Stimulated activated CD8-positive, alpha-beta memory T cell treated with anti-CD3 and anti-CD28 coated beads, Interleukin-2, amount 100 ng/mL, for 1 hour (primary cell): Measurements from ENCODE around the gene ETF1.

Experiments used
- DNase-seq, 2 donors: peaks; one replicate each; pipeline ENCODE4 v3.0.0-alpha.2; 2020; ENCODE audit warnings: low read depth in 2 of 2

Gene ETF1

DNA sequence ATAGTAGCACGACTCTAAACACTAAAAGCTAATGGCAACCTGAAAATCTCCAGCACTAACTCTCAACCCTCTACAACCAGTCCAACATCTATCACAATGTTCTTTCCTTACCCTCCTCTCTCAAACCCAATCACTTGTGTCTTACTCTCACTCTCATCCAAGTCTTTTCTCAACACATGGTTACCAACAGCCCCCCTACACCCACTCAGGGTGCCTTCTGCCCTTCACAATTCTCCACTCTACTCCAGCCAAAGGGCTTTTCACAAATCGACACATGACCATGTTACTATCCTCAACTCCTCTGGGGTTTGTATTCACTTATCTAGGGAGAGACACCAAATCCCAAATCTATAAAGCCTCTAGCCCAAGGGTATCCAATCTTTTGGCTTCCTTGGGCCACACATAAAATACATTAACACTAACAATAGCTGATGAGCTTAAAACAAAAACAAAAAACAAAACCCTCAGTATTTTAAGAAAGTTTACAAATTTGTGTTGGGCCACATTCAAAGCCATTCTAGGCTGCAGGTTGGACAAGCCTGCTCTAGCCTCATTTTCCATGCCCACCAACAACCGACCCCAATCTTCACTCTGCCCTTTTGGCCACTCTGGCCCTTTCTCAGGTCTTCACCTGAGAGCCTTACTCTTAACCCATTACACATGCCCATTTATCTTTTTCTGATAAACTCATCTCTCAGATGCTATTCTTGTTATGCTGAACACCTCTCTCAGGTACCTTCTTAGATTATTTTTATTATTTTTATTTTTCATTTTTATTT lies 20.5 kb upstream of the ETF1 start:
- no peak for DNase-seq

DNA sequence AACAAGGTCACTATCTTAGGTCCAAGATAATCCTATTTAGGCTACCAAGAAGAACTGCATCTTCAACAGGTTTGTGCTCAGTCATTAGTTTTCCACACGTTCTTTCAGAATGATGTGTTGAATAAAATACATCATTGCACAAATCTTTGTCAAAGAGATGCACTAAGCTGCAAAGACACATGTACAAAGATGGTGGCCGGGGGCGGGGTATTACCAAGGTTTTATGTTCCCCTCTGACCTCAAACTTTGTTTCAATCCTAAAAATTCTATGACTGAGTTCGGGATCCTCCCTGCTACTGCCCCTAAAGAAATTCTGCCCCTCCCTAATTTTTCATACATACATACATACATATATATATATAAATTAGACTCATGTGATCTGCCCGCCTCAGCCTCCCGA lies 17.9 kb upstream of the ETF1 start:
- no peak for DNase-seq

DNA sequence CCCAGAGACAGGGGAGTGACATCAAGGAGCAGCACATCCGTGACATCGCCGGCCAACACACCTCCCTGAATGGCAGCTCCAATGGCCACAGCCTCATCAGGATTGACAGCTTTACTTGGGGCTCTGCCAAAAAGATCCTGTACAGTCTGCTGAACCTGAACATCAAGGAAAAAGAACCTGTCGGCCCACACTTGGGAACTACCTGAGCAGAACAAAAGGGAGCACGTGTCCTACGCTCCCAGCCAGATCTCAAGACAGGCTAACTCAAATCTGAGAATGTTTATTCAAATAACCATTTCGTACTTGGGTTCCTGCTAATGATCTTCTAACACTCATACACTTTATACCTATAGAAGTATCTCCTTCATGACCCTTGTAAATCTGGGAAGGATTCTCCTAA lies 16.9 kb upstream of the ETF1 start:
- DNase-seq, result no peak

DNA sequence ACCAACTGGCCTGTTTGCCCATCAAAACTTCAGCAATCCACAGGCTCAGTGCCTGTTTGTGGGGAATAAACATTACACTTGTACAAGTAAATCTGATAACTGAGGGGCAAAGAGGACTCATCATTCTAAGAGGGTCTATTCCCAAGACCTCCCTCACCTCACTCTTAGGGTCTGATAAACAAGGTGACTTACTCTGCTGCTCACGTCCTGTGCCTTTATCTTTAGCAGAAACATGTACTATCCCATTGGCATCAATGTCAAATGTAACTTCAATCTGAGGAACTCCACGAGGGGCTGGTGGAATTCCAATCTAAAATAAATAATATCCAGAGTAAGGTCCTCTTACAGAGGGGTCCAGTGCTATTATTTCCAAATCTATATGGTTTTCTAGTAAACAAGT lies 14.6 kb upstream of the ETF1 start:
- DNase-seq, result no peak

DNA sequence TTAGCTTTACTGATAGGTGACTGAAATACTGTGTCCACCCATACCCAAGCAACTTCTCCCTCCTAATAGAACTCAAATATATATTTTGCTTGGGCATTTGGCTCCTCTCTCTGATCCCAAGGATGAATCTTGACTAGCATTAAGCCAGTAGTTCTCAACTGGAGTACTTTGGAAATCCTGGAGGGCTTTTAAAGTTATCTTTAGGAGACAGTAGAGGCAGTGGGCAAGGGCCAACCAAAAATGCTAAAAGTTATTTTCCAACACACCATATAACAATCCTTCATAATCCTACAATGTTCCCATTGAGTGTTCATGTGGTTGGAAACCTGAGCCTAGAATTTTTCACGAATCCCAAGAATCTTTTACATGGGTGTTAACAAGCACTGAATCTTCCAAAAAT lies 11.1 kb upstream of the ETF1 start:
- DNase-seq, result no peak

DNA sequence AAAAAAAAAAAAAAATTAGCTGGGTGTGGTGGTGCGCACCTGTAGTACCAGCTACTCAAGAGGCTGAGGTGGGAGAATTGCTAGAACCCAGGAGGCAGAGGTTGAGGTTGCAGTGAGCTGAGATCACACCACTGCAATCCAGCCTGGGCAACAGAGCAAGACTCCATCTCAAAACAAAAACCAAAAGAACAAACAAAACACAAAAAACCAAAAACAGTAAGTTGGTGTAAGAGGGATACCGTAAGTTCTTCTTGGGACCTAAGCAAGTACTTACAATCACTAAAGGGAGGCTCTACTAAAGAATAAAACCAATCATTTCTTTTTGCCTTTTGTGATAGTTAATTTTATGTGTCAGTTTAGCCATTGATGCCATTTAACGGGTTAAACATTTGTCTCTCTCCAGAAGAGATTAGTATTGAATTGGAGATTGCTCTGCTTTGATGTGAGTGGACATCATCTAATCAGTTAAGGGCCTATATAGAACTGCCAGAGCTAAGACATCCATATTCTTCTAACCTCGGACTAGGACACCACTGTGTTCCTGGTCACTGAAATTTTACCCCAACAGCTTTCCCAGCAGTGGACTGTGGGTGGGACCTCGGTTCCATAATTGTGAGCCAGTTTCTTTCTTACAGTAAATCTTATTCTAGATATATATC lies 10.5 kb upstream of the ETF1 start:
- DNase-seq, result no peak

DNA sequence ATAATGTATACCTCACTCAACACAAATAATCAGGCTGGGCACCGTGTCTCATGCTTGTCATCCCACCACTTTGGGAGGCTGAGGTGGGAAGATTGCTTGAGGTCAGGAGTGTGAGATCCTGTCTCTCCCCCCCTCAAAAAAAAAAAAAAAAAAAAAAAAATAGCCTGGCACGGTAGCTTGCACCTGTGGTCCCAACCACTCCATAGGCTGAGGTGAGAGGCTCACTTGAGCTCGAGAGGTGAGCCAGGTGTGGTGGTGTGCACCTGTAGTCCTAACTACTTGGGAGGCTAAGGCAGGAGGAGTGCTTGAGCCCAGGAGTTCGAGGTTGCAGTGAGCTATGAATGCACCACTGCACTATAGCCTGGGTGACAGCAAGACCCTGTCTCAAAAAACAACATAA lies 9.6 kb upstream of the ETF1 start:
- no peak for DNase-seq

DNA sequence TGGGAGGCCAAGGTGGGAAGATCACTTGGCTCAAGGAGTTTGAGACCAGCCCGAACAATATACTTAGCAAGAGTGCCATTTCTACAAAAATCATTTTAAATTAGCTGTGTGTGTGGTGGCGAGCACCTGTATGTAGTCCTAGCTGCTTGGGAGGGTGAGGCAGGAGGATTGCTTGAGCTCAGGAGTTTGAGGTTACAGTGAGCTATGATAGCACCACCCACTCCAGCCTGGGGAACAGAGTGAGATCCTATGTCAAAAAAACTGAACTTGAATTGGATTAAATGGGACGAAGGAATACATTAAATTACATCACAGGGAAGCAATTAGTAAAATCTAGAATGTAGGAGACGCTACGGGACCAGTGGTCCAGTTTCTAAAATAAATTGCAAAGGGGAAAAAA lies 6.4 kb upstream of the ETF1 start:
- no peak for DNase-seq

DNA sequence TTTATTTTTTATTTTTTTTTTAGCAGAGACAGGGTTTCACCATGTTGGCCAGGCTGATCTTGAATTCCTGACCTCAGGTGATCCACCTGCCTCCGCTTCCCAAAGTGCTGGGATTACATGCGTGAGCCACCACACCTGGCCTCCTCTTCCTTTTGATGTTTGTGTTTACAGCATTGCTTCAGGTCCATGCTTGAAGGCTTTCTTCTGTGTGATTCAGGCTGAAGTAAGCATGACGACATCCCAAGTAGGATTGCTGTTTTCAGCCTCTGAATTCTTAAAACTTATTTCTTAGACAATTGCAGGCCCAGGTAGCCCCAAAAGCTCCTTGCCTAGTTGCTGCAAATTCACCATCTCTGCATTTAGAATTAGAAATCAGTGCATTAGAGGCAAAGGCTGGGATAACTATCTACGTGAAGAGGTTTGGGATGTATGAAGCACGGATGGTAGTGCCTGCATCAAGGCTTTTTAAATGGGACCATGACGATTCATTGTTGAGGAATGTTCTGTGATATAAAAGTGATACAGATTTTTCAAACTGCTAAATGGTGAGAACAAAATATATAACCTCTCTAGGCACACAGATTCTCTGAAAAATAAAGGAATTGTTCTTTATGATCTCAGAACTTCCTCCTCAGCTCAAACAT lies 3.0 kb upstream of the ETF1 start:
- no peak for DNase-seq

DNA sequence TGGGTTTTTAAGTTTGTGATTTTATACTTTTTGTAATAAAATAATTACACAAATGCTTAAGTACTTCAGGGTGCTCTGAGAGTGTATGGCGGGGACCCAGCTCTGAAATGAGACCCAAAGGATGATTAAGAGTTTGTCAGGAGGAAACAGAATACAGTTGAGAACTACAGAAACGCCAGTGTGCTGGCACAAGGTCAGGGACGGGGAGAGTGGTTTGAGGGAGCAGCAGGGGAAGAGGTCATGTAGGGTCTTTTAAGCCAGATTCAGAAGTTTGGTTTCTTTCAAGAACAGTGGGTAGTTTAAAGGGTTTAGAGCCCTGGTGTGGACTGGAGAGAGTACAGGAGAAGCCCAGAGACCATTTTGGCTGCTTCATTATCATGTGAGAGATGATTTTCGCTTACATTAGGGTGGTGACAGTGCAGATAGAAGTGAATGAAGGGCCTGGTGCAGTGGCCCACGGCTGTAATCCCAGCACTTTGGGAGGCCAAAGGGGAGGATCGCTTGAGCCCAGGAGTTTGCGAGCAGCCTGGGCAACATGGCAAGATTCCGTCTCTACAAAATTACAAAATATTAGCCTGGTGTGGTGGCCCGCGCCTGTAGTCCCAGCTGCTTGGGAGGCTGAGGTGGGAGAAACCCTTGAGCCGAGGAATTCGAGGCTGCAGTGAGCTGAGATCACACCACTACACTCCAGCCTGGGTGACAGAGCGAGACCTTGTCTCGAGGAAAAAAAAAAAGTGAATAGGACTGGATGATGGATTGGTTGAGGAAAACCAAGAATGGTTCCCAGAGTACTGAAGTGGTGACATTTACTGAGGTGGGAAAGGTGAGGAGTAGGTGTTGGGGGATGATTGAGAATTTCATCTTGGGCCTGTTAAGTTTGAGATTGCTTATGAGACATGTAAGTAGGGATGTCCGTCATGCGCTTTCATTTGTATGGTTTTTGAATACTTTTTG lies 1.4 kb upstream of the ETF1 start:
- no peak for DNase-seq

DNA sequence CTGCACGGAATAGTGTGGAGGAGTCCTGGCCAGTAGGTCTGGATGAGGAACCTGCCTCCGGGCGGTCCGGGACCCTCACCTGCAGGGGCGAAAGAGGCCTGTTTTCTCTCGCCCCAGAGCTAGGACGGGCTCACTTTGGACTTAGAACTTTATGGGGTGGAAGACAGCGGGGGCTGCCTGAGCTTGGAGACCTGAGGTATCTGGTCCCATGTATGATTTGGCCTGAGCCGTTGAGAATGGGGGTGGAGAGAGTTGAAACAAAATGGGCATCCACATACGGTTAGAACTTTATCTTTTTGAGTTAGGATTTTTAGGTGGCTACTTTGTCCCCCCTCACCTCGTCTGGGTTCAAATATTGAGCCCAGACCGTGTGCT lies 681 bp upstream of the ETF1 start:
- DNase-seq, result no peak

DNA sequence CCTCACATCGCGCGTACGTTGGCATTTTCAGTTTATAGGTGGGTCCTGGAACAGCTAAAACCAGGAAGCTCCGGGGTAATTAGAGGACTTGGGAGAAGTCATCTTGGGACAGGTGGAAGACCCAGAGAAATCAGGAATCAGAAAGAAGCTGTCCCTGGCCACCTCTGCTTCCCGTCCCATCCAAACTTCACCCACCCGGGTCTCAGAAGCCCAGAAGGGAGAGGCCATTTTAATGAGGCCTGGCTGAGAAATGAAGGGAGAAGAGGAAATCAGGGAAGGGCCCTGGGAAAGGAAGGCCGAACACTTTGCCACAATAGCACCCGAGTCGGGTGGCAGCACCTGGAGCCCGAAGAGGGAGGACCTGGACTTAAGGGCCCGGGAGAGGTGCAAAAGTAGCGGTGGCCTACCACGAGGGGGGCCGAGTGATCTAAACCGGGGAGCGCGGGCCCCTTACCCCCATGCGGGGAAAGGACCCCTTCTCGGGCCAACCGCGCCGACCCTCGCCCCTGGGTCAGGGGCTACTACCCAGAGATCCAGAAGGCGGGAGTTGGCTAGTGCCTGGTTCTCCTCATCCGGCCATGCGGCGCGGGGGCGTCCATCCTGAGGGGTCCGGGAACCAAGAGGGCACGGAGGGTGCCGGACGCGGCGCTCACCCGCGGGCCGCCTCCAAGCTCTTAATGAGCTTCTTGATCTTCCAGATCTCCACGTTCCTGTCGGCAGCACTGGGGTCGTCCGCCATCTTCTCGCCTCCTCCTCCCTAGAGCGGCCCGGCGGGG lies 668 bp downstream of the ETF1 start:
- DNase-seq, result no peak

DNA sequence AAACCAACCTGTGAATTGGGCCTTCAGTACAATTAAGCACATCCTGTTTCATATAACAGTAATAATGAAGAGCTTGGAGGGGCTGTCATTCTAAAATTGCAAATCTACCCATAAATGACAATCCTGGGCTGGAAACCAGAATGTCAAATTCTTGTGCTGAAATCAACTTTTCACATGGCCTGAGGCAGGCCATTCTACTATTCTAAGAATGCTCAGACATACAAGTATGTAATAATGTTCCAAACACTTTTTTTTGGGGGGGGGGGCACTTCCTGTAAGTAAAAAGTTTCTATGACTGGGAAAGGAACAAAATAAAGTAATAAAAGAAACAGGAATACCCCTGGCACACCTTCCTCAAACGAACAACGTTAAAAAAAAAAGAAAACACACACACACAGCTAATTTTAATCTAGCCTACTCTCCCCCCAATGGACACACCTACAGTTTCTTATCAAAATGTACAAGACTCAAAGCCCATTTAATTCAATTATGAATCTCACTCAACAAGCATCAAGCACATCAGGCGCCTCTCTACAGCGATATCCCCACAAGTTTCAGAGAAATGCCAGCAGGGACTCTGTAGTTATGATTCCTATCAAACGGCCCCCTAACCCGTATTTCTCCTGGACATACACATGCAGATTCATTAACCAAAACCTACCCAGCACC lies 1.4 kb downstream of the ETF1 start:
- DNase-seq, result no peak

DNA sequence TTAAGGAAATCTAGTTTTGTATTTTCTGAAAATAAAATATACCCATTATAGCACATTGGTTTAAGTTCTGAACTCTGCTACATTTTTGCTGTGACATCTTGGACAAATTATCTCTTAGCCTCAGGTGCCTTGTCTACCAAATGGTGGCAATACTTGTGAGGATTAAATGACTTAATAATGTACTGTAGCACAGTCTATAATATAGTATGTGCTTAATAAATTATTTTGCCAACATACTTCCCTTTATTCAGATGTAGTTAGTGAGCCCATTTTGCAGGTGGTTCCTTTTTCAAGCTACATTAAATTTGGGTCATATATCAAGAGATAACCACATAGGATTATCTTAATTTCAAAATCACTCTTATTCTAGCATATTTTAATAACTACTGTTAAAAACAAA lies 3.2 kb downstream of the ETF1 start:
- DNase-seq, result no peak

DNA sequence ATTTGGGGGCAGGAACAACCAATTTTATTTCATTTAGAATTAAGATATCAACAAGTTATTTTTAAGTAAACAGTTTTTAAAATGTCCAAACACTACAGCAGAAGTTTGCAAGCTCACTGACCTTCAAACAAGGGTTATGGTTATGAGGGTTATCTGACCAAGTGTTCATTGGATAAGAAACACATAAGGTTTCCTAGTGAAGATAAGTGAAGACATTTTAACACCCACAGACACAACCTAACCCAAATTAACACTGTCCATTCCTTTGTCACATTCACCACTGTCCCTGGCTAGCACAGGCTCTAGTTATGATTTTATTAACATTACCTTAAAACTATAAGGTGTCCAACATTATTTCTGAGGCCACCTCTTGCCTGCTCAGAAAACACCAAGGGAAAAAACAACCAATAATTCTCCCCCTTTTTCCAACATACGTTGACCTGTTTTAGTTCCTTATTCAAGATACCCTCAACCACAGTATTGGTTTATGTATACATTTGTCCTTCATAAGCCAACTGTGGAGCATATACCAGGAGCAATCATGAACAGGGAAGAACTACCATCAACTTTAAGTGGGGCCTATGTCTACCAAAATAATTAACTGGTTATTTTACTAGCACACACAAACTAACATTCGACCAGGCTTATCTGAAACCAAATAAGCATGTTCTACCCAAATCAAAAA lies 4.0 kb downstream of the ETF1 start:
- no peak for DNase-seq

DNA sequence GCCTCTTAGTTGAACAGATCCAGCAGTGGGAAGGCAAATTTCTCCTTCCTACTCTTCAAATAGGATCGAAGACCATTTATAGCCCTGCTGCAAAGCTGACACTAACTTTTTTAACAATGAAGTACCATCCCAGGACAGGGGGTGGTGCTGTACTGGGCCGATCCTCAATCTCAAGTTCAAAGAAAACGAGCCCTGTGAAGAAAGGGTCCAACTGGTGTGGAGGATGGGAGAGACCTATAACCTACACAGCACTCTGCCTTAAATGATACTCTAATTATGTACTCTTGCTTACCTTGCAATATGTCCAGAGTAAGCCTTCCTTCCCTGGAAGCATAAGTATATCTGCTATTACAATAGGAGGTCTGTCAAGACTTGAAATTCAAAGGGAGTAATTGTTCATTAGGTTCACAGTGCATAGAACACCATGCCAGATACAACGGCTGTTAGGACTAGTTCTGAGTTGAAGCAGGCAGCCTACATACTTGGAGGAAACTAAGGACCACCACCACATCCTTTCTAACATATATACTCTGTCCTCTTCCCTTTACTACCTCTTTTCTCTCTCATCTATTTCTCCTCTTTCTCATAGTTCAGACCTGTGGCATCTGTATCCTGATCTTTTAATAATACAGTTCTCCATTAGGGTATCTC lies 6.2 kb downstream of the ETF1 start:
- DNase-seq, result no peak

DNA sequence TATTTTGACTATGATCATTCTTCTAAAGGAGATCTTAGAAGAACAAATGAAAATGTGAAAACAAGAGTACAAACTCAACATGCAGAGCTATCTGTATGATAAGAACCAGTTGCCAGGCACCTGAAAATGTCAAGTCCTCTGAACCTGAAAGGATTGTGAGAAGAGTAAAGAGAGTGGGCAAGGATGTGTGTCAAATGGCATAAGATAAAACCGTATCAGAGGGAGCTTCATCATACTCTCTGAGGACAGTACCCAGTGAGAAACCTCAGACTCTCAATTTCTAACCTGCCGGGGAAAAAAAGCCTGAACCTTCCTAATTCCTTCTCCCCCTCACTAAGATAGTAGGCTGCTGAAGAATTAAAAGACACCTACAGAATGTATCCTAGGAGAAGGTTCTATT lies 6.8 kb downstream of the ETF1 start:
- DNase-seq, result no peak

DNA sequence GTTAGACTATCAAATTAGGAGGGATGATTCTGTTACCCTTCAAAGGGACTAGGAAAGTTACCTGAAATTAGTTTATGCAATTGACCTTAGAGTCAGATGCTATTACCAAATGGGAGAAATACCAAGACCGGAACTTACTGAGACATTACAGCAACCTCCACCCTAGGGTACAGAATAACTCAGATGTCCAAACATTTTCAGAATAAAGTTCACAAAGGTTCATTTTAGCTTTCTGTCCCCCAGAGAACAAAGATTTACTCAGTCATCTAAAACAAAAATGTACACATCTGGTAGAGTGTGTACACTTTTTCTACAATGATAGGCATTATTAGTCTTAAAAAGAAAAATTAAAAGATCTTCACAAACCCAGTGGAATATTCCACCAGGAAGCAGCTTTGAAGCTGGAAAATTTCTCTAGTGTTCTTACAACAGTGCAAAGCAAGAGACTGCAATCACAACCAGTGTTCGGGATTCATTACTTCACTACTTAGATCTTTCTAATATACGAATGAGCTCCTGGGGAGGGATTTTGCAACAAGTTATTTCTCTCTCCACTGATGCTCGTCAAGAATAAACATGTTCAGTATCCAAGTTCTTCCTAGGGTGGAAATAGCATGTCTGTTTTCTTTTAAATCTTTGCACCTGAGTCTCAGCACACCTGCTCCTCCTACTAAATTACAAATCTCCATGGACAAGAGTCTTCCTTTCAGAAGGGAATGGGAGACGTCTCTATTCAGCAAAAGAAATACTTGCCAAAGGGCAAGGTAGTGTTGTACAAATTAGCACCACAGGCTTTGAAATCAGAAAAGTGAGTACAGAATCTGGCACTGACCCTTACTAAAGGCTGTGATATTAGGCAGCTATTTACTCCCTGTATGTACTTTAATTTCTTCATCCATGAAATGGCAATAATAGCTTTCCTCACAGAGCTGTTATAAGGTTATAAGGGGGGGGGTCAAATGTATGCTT lies 8.8 kb downstream of the ETF1 start:
- DNase-seq, result no peak

DNA sequence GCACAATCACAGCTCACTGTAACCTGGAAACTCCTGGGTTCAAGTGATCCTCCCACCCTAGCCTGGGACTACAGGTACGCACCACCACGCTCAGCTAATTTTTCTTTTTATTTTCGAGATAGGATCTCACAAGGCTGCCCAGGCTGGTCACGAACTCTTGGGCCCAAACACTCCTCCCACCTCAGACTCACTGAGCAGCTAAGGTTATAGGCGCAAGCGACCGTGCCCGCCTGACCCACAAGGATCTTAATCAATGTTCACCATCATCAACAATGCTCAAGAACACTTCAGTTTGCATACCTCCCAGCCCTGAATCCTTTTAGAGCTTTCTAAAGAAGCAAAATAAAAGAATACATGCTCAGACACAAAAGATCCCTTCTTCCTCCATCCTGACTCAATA lies 13.2 kb downstream of the ETF1 start:
- no peak for DNase-seq
